Upper lobe of left lung (tissue), 4 donors: ENCODE data around the gene TOP2A.

Source experiments
- EP300 ChIP-seq, 4 donors: sonication (generic); formaldehyde crosslinking; IDR thresholded peaks; one replicate each; pipeline ENCODE4 v1.5.1; 2017; ENCODE audit warnings: antibody characterized with exemption in 4 of 4, control low read depth in 2 of 4
- POLR2A ChIP-seq, 4 donors: fragments of 450-650 bp; IDR thresholded peaks; one replicate each; pipeline ENCODE4 v1.5.1; 2016 to 2017; ENCODE audit warnings: antibody characterized with exemption in 4 of 4, mild to moderate bottlenecking in 2 of 4
- POLR2AphosphoS5 ChIP-seq, 2 donors: sonication (generic); formaldehyde crosslinking; IDR thresholded peaks; one replicate each; pipeline ENCODE4 v1.5.1; 2017; ENCODE audit warnings: antibody characterized with exemption in 2 of 2
- TF ChIP-seq, protein P1 (sequence below), 6 experiments: fragments of 450-650 bp in 4 of 6; fragments of 200-600 bp in 2 of 6; sonication (generic) in 2 of 6; IDR thresholded peaks; one replicate each; pipeline ENCODE4 v1.5.1; 2016 to 2019; ENCODE audit warnings: antibody characterized with exemption in 6 of 6

DNA sequence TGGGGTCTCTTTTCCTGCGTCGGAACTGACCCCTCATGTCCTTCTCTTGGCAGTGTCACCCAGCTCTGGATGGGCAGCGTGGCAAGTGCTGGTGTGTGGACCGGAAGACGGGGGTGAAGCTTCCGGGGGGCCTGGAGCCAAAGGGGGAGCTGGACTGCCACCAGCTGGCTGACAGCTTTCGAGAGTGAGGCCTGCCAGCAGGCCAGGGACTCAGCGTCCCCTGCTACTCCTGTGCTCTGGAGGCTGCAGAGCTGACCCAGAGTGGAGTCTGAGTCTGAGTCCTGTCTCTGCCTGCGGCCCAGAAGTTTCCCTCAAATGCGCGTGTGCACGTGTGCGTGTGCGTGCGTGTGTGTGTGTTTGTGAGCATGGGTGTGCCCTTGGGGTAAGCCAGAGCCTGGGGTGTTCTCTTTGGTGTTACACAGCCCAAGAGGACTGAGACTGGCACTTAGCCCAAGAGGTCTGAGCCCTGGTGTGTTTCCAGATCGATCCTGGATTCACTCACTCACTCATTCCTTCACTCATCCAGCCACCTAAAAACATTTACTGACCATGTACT lies 38.8 kb upstream of the TOP2A start:
- TF ChIP-seq POLR2A (IDR thresholded peaks at IDR 0.05) (no peak), EP300 (IDR thresholded peaks at IDR 0.05) (no peak), POLR2AphosphoS5 (IDR thresholded peaks at IDR 0.05) (no peak)
- TF ChIP-seq, protein P1, sequence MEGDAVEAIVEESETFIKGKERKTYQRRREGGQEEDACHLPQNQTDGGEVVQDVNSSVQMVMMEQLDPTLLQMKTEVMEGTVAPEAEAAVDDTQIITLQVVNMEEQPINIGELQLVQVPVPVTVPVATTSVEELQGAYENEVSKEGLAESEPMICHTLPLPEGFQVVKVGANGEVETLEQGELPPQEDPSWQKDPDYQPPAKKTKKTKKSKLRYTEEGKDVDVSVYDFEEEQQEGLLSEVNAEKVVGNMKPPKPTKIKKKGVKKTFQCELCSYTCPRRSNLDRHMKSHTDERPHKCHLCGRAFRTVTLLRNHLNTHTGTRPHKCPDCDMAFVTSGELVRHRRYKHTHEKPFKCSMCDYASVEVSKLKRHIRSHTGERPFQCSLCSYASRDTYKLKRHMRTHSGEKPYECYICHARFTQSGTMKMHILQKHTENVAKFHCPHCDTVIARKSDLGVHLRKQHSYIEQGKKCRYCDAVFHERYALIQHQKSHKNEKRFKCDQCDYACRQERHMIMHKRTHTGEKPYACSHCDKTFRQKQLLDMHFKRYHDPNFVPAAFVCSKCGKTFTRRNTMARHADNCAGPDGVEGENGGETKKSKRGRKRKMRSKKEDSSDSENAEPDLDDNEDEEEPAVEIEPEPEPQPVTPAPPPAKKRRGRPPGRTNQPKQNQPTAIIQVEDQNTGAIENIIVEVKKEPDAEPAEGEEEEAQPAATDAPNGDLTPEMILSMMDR (IDR thresholded peaks at IDR 0.05), result no peak
